ENCODE data around the gene SH3BP5L.

Gene SH3BP5L

DNA sequence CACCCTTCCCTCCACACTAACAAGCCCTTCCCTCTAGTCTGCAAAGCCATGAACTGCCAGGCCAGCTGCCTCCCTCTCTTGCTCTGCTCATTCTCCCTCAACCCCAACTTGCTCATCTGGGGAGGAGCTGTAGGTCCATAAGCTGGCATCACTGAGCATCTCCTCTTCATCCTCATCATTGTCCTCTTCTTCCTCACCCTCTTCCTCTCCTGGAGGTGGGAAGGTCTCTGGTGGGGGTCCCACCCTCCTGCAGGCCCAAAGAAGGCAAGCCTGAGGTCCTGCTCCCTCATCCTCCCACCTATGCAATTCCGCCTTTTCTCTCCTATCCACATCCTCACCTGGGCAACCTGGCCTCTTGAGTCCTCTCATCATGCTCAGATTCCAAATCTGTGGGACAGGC is 30.5 kb upstream of the SH3BP5L start:
- TF ChIP-seq, protein P1, sequence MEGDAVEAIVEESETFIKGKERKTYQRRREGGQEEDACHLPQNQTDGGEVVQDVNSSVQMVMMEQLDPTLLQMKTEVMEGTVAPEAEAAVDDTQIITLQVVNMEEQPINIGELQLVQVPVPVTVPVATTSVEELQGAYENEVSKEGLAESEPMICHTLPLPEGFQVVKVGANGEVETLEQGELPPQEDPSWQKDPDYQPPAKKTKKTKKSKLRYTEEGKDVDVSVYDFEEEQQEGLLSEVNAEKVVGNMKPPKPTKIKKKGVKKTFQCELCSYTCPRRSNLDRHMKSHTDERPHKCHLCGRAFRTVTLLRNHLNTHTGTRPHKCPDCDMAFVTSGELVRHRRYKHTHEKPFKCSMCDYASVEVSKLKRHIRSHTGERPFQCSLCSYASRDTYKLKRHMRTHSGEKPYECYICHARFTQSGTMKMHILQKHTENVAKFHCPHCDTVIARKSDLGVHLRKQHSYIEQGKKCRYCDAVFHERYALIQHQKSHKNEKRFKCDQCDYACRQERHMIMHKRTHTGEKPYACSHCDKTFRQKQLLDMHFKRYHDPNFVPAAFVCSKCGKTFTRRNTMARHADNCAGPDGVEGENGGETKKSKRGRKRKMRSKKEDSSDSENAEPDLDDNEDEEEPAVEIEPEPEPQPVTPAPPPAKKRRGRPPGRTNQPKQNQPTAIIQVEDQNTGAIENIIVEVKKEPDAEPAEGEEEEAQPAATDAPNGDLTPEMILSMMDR (IDR thresholded peaks at IDR 0.05; ENCODE audit: low read depth, low read length) = no peak
- no peak for DNase-seq (ENCODE audit: extremely low read depth, low read depth)

DNA sequence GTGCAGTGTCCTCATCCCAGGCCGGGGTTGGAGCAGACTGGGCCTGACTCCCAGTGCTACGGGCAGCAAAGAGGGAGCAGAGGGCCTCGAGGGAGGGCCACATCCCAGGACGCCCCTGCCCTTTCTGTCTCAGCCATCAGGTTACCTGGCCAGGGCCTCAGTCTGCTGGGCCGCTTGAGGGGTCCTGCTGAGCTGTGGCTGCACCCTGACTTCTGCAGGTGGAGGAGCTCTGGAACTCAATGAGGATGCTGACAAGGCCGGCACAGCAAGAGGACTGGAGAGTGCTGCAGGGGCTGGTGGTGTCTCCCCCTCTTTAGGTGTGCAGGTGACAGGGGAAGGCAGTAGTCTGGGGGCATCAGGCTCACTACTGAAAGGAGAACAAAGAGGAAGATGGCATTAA is 29.9 kb upstream of the SH3BP5L start:
- no peak for DNase-seq (ENCODE audit: extremely low read depth, low read depth)
- TF ChIP-seq, protein P1 (IDR thresholded peaks at IDR 0.05; ENCODE audit: low read depth, low read length) = no peak

DNA sequence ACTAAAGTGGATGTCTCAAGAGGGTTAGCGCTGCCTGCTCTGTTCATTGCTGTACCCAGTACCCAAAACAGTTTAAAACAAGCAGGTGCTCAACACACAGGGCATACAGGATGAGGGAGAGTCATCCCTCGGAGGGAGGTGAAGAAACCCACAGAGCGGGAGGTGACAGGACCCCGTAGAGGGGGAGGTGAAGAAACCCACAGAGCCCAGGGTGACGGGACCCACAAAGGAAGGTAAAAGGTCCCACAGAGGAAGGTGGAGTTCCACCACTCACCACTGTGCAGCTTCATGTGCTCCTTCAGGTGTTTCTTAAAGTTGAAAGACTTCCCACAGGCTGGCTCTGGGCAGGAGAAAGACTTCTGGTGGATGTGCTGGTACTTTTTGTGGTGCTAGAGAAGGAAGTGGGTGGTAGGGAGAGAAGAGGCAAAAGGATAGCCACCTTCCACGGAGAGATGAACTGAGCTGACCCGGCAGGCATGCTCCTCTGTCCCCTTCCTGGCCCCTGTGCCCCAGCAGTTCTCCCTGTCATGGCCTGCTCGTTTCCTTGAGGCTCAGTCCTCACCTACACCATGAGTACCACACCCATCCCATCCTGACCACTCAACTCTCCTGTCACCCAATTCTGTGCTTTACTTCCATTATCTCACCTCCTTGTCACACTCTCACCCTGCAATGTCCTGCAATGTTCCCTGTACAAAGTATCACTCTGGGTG is 28.1 kb upstream of the SH3BP5L start:
- DNase-seq (ENCODE audit: extremely low read depth, low read depth) = no peak
- TF ChIP-seq, protein P1 (IDR thresholded peaks at IDR 0.05; ENCODE audit: low read depth, low read length) = no peak

DNA sequence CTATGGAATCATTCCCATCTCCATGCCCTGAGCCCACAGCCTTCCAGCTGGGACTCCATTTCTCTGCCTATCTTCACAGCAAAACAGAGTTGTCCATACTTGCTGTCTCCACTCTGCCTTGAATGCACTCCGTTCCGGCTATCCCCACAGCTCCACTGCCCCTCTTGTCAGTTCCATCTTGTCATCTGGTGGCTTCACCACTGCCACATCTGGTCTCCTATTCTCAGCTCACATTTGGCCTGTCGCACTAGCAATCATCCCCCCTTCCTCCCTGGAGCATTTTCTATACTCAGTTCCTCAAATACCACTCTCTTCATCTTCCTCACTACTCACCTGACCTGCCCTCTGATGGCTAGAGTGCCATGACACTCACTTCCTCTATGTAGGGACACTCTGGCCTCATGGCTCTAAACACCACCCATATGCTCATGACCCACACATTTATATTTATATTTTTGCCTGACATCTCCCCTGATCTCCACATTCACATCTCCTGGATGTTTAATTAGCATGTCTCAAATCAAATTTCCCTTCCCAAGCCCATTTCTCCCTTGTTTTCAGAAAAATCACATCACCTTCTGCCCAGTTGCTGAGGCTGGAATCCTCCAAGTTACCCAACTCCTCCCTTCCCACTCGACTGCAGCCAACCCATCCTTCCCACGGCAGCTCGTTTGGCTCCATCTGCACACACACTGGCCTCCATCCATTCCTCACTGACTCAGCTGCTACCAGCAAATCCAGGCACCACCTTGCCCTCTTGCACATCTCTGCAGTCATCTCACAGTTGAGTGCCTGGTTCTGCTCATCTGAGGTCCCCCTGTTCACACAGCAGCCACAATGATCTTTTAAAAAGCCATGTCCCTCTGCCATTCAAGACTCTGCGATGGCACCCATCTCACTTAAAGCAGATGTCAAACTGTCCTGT is 27.0 kb upstream of the SH3BP5L start:
- TF ChIP-seq, protein P1 (IDR thresholded peaks at IDR 0.05; ENCODE audit: low read depth, low read length) = no peak

DNA sequence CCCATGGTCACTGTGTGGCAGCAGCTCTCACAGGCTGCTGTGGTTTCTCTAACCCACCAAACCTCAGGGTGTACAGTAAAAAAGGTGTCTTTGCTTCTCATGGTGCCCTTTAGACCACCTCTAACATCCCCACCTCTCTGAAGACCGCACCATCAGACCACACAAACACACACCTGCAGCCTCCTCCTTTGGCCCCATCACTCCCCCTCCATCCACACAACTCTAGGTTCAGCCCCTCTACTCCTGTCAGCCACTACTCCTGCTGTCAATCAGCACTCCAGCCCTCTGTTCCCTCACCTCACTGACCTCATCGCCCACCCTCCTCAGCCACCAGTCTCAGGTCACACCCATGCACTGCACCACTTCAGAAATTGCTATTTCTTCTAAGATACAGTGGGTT is 25.7 kb upstream of the SH3BP5L start:
- DNase-seq (ENCODE audit: extremely low read depth, low read depth) = no peak
- TF ChIP-seq, protein P1 (IDR thresholded peaks at IDR 0.05; ENCODE audit: low read depth, low read length) = no peak

More for the DNA sequence above, 27.0 kb upstream of the SH3BP5L start:
- DNase-seq (ENCODE audit: extremely low read depth, low read depth) = no peak

DNA sequence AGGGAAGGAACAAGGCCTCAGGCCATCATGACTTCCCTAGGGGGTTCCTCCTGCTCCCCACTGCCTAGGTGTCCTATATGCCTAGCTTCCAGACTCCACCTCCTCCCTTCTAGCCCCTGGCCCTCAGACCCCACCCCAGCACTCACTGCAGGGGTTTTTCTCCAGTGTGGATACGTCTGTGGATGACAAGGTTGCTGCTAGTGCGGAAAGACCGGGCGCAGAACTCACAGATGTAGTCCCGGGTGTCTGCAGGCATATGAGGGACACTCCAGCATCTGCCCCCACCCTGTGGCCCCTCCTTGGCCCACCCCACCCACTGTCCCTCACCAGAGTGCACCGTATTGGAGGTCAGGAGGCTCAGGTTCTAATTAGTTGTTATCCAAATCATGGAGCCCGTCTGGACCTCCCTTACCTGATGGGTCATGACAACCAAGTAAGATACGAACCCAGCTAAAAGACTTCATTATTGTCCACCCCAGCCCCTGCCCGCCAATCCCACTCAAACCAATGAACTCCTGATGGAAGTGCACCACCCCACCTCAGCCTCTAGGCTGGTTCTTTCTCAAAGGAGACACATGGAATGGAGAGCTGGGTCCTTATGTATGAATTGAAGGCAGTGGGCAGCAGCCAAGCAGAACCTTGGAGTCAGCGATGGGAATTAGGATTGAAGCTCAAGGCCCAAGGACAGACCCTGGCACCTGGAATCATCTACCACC is 25.0 kb upstream of the SH3BP5L start:
- TF ChIP-seq, protein P1 (IDR thresholded peaks at IDR 0.05; ENCODE audit: low read depth, low read length) = no peak
- no peak for DNase-seq (ENCODE audit: extremely low read depth, low read depth)

All from AG09319 (cell line).